HepG2 (cell line): Measurements from ENCODE around the gene TMEM80.

Experiments
- CC2D1A ChIP-seq: sonication (generic); formaldehyde crosslinking; IDR thresholded peaks from 2 replicates; pipeline ENCODE4 v1.8.1; 2023; ENCODE audit warnings: mild to moderate bottlenecking, missing genetic modification reagents
- CTCF ChIP-seq: sonication (generic); formaldehyde crosslinking; IDR thresholded peaks from 2 replicates; pipeline ENCODE4 v1.5.0; 2020; ENCODE audit warnings: mild to moderate bottlenecking, missing genetic modification reagents, moderate library complexity
- DNMT1 ChIP-seq: sonication (generic); formaldehyde crosslinking; IDR thresholded peaks from 2 replicates; pipeline ENCODE4 v1.5.1; 2020; ENCODE audit warnings: mild to moderate bottlenecking, missing genetic modification reagents
- MBD4 ChIP-seq: IDR thresholded peaks from 2 replicates; pipeline ENCODE4 v1.6.1; 2012; ENCODE audit warnings: low read length, inconsistent platforms, borderline replicate concordance
- NR2F1 ChIP-seq, 2 experiments: fragments of 450-650 bp in 1 of 2; formaldehyde crosslinking in 1 of 2; IDR thresholded peaks; 2 replicates each; pipeline versions ENCODE4 v1.5.0 to v1.6.1; 2016 to 2020; ENCODE audit warnings: mild to moderate bottlenecking in 1 of 2, missing compliant biosample characterization in 1 of 2, missing genetic modification reagents in 1 of 2, moderate library complexity in 1 of 2
- POLR2A ChIP-seq, 2 experiments: IDR thresholded peaks; 2 replicates each; pipeline ENCODE4 v1.6.1; 2011; ENCODE audit warnings: low read depth in 2 of 2, low read length in 2 of 2, mild to moderate bottlenecking in 1 of 2, moderate library complexity in 1 of 2; ENCODE audit not compliant: insufficient read depth in 1 of 2
- SUZ12 ChIP-seq: fragments of 150-350 bp; IDR thresholded peaks from 2 replicates; pipeline ENCODE4 v1.6.1; 2014; ENCODE audit warnings: low read depth, low read length
- U2AF2 ChIP-seq: fragments of 200-400 bp; formaldehyde crosslinking; IDR thresholded peaks from 2 replicates; pipeline ENCODE4 v1.6.1; 2017; ENCODE audit warnings: low read depth, mild to moderate bottlenecking, low read length
- USF2 ChIP-seq, 2 experiments: sonication (generic) in 1 of 2; formaldehyde crosslinking in 1 of 2; IDR thresholded peaks; 2 replicates each; pipeline versions ENCODE4 v1.5.1 to v1.6.1; 2011 to 2020; ENCODE audit warnings: borderline replicate concordance in 1 of 2, low read depth in 1 of 2, low read length in 1 of 2, mild to moderate bottlenecking in 1 of 2, missing genetic modification reagents in 1 of 2, moderate library complexity in 1 of 2
- ZNF549 ChIP-seq: sonication (generic); formaldehyde crosslinking; IDR thresholded peaks from 2 replicates; pipeline ENCODE4 v1.5.0; 2020; ENCODE audit warnings: missing genetic modification reagents
- ZSCAN20 ChIP-seq: sonication (generic); formaldehyde crosslinking; IDR thresholded peaks from 2 replicates; pipeline ENCODE4 v1.4.0; 2020; ENCODE audit warnings: missing genetic modification reagents, mild to moderate bottlenecking, borderline replicate concordance
- TF ChIP-seq, protein P1 (sequence below): IDR thresholded peaks from 2 replicates; pipeline ENCODE4 v1.6.1; 2016; ENCODE audit warnings: missing compliant biosample characterization, missing genetic modification reagents, borderline replicate concordance

- TF ChIP-seq USF2 (IDR thresholded peaks at IDR 0.05; ENCODE audit: low read depth, low read length) (no peak), USF2 (CRISPR knock-in tag; IDR thresholded peaks at IDR 0.05; ENCODE audit: borderline replicate concordance) (no peak), DNMT1 (CRISPR knock-in tag) (no peak), CC2D1A (CRISPR knock-in tag) (no peak), POLR2A (IDR thresholded peaks at IDR 0.05; ENCODE audit: insufficient read depth in 1 of 2, low read depth in 2 of 2, low read length in 2 of 2) (no peak), MBD4 (no peak), SUZ12 (no peak), ZNF549 (CRISPR knock-in tag) (no peak), CTCF (CRISPR knock-in tag) (no peak), U2AF2 (no peak), NR2F1 (CRISPR knock-in tag; IDR thresholded peaks at IDR 0.05) (no peak), ZSCAN20 (CRISPR knock-in tag) (no peak)
- TF ChIP-seq, protein P1, sequence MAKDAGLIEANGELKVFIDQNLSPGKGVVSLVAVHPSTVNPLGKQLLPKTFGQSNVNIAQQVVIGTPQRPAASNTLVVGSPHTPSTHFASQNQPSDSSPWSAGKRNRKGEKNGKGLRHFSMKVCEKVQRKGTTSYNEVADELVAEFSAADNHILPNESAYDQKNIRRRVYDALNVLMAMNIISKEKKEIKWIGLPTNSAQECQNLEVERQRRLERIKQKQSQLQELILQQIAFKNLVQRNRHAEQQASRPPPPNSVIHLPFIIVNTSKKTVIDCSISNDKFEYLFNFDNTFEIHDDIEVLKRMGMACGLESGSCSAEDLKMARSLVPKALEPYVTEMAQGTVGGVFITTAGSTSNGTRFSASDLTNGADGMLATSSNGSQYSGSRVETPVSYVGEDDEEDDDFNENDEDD (CRISPR knock-in tag) = no peak
Observed at GRCh38 chr11:699753-700152, 4.1 kb downstream of the TMEM80 start.
